AG08396 (cell line): ENCODE measurements around the gene DMD.
"Not testable (repeated sequence)": the region's sequence is repeated elsewhere in the genome, so short reads cannot be mapped to it uniquely, and the experiment has no call there.

Source experiments
- DNase-seq: peaks from one replicate; pipeline ENCODE4 v3.0.0; 2012; ENCODE audit warnings: low spot score, mixed read lengths

Gene DMD

DNA sequence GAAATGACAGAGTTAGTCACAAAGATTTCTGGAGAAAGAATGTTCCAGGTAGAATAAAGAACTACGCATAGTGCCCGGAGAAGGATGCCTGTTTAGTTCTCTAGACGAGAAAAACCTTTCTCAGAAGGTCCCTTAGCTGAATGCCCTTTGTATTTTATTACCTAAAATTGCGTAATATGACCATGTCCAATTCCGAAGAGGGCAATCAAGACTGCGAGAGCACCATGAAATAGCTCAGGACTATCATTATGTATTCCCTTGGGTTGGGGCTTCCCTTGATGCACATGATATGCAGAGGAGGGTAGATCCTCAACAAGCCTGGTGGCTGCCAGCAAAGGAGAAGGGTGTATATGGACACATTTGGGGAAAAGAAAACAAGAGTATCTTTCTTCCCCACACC lies 1781.4 kb downstream of the DMD start:
- no peak for DNase-seq

DNA sequence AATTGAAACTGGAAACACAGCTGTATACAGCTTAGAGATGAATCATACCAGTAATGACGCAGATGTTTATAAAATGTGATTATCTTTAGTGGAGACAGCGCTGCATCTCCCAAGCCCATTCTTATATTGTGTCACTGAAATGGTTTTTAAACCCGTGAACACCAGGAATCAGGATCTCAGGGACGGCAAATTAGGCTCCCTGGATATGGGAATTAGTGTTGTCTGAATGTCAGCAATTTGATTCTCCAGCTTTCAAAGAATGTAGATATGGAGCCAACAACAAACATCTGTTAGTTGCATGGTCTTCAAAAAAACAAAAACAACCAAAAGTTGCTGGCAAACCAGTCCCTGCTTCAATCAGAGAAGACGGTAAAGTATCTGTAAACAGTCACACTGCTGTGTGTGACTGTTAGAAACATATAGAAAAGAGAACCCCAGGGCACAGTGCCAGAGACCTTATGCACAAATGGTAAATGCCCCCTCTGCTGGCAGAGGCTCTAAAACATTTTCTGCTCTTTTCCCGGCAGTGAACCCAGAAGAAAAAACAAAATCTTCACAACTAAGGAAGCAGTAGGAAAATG lies 1787.7 kb downstream of the DMD start:
- peak; percentile 5 for DNase-seq

DNA sequence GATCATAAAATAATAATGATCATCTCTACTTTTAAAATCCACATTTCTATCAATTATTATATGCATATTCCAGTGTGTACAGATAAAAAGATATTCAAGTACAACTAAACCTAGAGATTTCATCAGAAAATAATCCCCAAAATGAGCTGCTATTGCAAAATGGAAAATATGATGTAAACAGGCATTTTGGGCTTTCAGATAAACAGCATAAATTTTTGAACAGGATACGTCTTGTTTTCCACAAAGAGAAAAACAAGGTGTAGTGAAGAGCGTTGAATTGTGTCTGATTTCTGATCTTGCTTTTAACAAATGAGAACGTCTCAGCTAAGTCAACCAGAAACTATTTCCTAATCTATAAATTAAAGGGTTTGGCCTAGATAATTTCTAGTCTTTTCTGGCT lies 1789.9 kb downstream of the DMD start:
- no peak for DNase-seq

GRCh38 chrX:31420711-31421151 lies 1790.6 kb downstream of the DMD start:
- DNase-seq = no peak

GRCh38 chrX:31420302-31420701 lies 1791.0 kb downstream of the DMD start:
- no peak for DNase-seq

DNA sequence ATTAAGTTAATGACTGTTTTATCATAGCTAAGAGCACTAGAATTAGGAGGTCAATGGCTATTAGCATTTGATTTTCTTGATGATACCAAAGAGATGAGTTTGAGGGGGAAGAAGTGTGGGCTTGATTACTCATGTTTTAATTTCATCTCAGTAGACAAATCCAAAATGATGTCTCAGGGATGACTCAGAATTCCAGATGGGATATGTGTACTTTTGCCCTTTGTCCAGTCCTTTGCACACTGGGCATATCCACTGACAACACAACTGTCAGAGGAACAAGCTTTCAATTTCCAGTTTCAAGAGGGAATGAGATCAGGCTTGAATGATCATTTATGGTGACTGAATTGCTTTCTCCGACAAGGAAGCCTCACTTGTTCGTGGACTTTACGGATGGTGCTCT lies 1814.2 kb downstream of the DMD start:
- peak; percentile 12 for DNase-seq

- DNase-seq = no peak
Measured at GRCh38 chrX:31392513-31392912, 1818.8 kb downstream of the DMD start.

GRCh38 chrX:31388946-31389345 lies 1822.4 kb downstream of the DMD start:
- no peak for DNase-seq

DNA sequence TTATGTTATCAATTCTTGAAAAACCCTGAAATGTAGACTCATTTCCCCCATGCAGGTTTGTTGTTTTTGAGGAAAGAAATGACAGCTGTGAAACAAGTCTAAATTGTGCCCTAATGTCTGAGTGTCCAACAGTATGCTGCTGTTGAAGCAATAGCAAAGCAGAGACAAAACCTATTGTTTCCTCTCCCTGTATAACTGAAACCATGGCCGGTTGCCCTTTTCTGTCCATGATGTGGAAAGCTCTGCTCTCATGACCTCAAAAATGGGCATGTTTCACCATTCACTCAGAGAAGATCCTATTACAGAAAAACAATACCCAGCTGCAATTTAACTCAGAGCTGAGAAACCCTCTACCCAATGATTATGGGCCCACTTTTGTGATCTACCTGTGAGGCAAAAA lies 1826.9 kb downstream of the DMD start:
- DNase-seq = no peak

GRCh38 chrX:31383991-31384390 lies 1827.4 kb downstream of the DMD start:
- no peak for DNase-seq

- DNase-seq = not testable (repeated sequence)
Measured at GRCh38 chrX:31378973-31379372, 1832.4 kb downstream of the DMD start.

DNA sequence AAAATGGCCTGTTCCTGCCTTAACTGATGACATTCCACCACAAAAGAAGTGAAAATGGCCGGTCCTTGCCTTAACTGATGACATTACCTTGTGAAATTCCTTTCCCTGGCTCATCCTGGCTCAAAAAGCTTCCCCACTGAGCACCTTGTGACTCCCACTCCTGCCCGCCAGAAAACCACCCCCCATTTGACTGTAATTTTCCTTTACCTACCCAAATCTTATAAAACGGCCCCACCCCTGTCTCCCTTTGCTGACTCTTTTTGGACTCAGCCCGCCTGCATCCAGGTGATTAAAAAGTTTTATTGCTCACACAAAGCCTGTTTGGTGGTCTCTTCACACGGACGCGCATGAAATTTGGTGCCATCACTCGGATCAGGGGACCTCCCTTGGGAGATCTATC lies 1833.5 kb downstream of the DMD start:
- DNase-seq = not testable (repeated sequence)

DNA sequence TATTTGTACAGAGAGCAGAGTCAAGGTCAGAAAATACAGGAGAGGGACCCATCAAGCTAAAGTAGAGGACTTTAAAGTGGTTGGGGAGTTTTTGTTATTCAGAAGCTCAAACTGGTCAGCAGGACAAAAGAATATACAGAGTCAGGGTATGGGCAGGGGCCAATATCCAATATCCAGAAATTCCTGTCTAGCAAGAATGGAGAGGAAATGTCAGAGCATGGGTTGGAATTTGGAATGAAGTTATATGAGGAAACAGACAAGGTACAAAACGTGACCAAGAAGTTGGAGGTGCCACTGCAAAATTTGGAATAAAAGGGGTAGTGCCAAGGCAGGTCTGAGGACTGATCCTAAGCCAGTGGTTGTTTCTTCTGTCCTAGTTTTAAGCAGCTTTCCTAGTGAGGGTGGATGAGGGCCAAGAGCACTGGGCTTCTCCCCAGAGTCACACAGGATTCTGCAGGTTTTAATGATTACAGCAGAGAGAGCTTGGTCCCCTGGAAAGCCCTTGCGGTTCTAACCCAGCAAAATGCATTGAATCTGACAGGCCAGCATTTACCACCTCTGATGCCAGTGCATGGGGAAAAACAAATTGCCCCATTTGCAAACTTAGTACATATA lies 1834.8 kb downstream of the DMD start:
- no peak for DNase-seq

- DNase-seq = no peak
Measured at GRCh38 chrX:31374786-31375185, 1836.6 kb downstream of the DMD start.

- DNase-seq = no peak
Measured at GRCh38 chrX:31371956-31372355, 1839.4 kb downstream of the DMD start.

DNA sequence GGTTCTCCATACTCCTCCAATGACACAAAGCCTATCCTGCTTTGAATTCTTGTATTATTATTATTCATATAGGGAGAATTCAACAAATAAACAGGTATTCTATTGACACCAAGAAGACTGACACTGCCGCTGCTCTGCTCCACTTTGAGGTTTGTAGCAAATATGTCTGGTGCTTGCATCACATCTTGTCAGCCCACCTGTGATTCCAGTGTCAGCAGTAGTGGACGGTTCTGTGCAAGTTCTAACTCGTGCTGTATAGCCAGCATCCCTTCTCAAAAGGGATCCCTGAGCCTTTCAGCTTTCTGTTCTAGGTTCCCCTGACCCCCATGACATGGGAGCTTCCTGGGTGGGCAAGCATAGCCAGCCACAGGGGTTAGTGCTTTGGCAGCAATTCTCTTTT lies 1843.5 kb downstream of the DMD start:
- DNase-seq = no peak

- no peak for DNase-seq
Measured at GRCh38 chrX:31366041-31366440, 1845.3 kb downstream of the DMD start.

DNA sequence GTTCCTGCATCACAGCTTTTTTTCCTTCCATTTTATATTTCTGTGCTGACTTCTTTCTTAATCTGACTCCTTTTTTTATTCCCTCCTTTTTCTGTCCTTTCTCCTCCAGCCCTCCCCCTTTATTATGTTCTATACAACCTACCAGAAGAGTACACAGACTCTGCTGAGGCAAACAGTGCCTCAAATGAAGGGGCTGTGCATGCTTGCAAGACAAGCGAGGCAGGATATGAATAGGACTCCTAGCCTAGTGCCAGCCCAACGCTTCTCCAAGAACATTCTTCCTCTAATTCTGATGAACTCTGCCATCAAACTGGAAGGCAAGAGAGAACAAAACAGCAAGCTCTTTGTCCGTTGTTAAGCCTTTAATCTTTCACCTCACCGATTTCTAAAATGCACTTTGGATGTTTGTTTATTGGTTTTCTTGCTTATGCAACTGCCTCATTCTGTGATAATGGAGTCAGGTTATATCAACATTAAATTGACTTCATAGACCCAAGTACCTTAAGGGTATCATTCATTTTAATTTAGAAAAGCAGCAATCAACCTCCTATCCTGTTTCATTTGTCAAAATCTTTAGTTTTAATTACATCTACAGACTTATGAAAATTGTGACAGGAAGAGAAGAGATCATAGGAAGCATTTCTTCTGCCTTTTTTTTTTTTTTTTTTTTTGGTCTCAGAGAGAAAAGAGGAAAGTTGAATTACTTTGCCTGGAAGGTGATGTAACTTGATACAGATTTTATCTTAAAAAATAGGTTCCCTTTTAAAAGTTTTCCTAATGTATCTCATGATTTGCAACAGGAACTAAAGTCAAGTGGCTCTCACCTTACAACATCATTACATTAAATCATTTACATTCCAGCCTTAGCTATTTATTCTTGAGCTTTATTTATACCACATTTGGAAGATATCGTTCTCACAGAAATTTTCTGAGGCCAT lies 1854.8 kb downstream of the DMD start:
- DNase-seq = no peak

DNA sequence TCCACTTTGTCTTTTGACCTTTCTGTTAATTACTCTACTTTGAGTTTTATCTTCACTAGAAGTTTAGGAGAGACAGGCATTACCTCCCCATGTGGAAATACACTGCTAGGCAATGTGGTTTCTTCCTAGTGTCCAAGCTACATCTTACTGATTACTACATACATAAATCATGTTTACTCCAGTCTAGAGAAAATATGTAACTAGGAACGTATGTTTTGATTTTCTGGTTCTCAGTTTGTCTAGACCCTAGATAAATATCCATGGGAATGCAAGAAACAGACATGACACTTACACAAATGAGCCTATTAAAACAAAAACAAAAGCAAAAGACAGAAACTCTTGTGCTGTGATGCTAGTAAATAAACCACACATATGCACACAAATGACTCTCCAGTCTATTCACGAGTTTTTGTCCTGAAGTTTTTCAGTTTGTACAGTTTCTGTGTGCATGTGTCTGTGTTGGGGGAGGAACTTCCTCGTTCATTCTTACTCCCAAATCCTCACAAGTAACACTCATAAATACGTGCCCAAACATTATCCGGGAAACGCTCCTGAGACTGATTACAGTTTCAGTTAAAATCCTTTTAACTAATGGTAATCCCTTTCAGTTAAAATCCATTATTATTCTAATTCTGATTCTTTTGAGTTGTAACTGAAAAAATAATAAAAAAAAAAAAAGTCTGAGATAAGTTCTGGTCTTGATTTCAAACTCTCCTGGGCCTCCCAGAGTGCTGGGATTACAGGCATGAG lies 1856.0 kb downstream of the DMD start:
- no peak for DNase-seq

- no peak for DNase-seq
Measured at GRCh38 chrX:31353095-31353494, 1858.3 kb downstream of the DMD start.

DNA sequence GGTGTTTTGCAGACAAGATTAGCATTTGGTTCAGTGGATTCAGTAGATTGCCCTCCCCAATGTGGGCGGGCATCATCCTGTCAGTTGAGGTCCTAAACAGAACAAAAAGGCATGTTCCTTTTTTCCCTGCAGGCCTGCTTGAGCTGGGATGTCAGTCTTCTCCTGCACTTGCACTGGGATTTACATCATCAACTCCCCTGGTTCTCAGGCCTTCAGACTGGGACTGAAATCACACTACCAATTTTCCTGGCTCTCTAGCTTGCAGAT lies 1860.6 kb downstream of the DMD start:
- DNase-seq = no peak

DNA sequence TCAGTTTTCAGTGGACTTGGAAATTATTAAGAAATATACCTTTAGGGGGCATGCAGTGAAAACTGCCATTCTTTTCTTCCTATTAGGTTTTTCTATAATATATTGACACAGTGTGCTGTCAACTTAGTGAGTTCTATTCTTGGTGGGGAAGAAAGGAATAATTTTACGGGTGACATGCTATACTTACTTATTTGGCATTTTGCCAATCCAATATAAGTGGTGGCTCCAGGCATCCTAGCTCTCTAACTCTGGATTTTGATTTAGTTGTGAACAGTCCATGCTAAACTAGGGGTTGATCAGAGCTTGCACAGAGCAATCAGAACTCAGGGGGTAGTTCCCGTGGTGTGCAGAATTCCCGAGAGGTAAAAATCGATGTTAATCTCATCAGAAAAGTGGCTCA lies 1861.8 kb downstream of the DMD start:
- no peak for DNase-seq

- no peak for DNase-seq
Measured at GRCh38 chrX:31340587-31340986, 1870.8 kb downstream of the DMD start.
